Measurements from ENCODE around the gene KRTAP9-3. TPM values are rescaled to one million over a fixed set of nuclear protein-coding genes. Genes with fewer than 3 reads are reported as not detected.
"Not testable (repeated sequence)": the region's sequence is repeated elsewhere in the genome, so short reads cannot be mapped to it uniquely, and the experiment has no call there.

The KRTAP9-3 gene
- total and polyA plus RNA-seq, 2 donors (not counting 1 experiment from before 2014, with no cell fraction given): not detected

- H3K4me1 ChIP-seq (ENCODE audit: control insufficient read depth in 2 of 2, insufficient read depth in 2 of 2, low read length in 2 of 2): no peaks in the 10 kb centered on the region
- H3K9me3 ChIP-seq (ENCODE audit: control extremely low read depth in 1 of 3, control insufficient read depth in 2 of 3, insufficient read depth in 1 of 3, low read length in 2 of 3): peaks cover 0 to under 1% (median 0%) of the 10 kb centered on the region in 3 donors
- no peak overlapping the region for H2AFZ ChIP-seq (ENCODE audit: insufficient read depth, low read depth, low read length, poor library complexity, severe bottlenecking)
- H3K27me3 ChIP-seq (replicated peaks in 1 of 4; ENCODE audit: control extremely low read depth in 1 of 4, control insufficient read depth in 3 of 4, insufficient read depth in 4 of 4, low read length in 3 of 4): no peaks in the 10 kb centered on the region
- DNase-seq (no peak), ATAC-seq (ENCODE audit: low read depth) (no peak)
- WGBS (ENCODE audit: insufficient coverage): no CpG with 5 or more reads among the region's 1 CpG
- H3K9ac ChIP-seq (ENCODE audit: low read length): no peak overlapping the region
- ChIA-PET POLR2A (no interaction called here), CTCF (no interaction called here)
- no peaks in the 10 kb centered on the region for H3K36me3 ChIP-seq (replicated peaks in 1 of 2; ENCODE audit: control extremely low read depth in 1 of 2, control insufficient read depth in 1 of 2, extremely low read depth in 1 of 2, insufficient read depth in 2 of 2, low read length in 1 of 2)
- intact Hi-C loops (cut with micrococcal nuclease): no loop called here
- peaks cover 28% of the 10 kb centered on the region for H3K27me3 Mint-ChIP-seq
- no peak overlapping the region for H3K4me3 Mint-ChIP-seq
- no peak overlapping the region for H3K27ac Mint-ChIP-seq
- no peaks in the 10 kb centered on the region for H4K20me1 ChIP-seq (ENCODE audit: control insufficient read depth, insufficient read depth, low read length, poor library complexity, severe bottlenecking)
- H3K9me3 Mint-ChIP-seq (ENCODE audit: insufficient read depth): no peaks in the 10 kb centered on the region
- no peaks in the 10 kb centered on the region for H3K4me1 Mint-ChIP-seq
- H3K4me3 ChIP-seq (ENCODE audit: control extremely low read depth in 1 of 5, extremely low read depth in 1 of 5, insufficient read depth in 1 of 5, low read depth in 2 of 5, low read length in 4 of 5): no peak overlapping the region
- no peak overlapping the region for H3K27ac ChIP-seq (ENCODE audit: low read length in 2 of 2)
- H3K4me2 ChIP-seq (replicated peaks; ENCODE audit: low read depth, low read length, poor library complexity, severe bottlenecking): no peak overlapping the region
- TF ChIP-seq CTCF (IDR thresholded peaks at IDR 0.05): no peak
- TF ChIP-seq EZH2 (IDR thresholded peaks at IDR 0.05; ENCODE audit: borderline replicate concordance, insufficient read depth, low read depth, low read length, poor library complexity, severe bottlenecking): no peak
- H3K79me2 ChIP-seq (ENCODE audit: control insufficient read depth, insufficient read depth, low read length): no peaks in the 10 kb centered on the region
These were observed 47.2 kb upstream of the KRTAP9-3 start for GRCh38 chr17:41185001-41185400.

GRCh38 chr17:41186872-41187271, 45.4 kb upstream of the KRTAP9-3 start:
- H4K20me1 ChIP-seq (ENCODE audit: control insufficient read depth, insufficient read depth, low read length, poor library complexity, severe bottlenecking): no peaks in the 10 kb centered on the region
- H3K9me3 ChIP-seq (ENCODE audit: control extremely low read depth in 1 of 3, control insufficient read depth in 2 of 3, insufficient read depth in 1 of 3, low read length in 2 of 3): peaks cover 0 to 4% (median 0%) of the 10 kb centered on the region in 3 donors
- DNase-seq (no peak), ATAC-seq (ENCODE audit: low read depth) (no peak)
- Mint-ChIP-seq H3K4me3 (no peak overlapping the region), H3K27me3 (peaks cover 43% of the 10 kb centered on the region), H3K4me1 (no peaks in the 10 kb centered on the region), H3K27ac (no peak overlapping the region), H3K9me3 (ENCODE audit: insufficient read depth) (no peaks in the 10 kb centered on the region)
- no peaks in the 10 kb centered on the region for H3K4me1 ChIP-seq (ENCODE audit: control insufficient read depth in 2 of 2, insufficient read depth in 2 of 2, low read length in 2 of 2)
- no peaks in the 10 kb centered on the region for H3K27me3 ChIP-seq (replicated peaks in 1 of 4; ENCODE audit: control extremely low read depth in 1 of 4, control insufficient read depth in 3 of 4, insufficient read depth in 4 of 4, low read length in 3 of 4)
- H3K27ac ChIP-seq (ENCODE audit: low read length in 2 of 2): no peak overlapping the region
- no peak overlapping the region for H3K4me3 ChIP-seq (ENCODE audit: control extremely low read depth in 1 of 5, extremely low read depth in 1 of 5, insufficient read depth in 1 of 5, low read depth in 2 of 5, low read length in 4 of 5)
- TF ChIP-seq EZH2 (IDR thresholded peaks at IDR 0.05; ENCODE audit: borderline replicate concordance, insufficient read depth, low read depth, low read length, poor library complexity, severe bottlenecking) (no peak), CTCF (IDR thresholded peaks at IDR 0.05) (no peak)
- intact Hi-C loops (cut with micrococcal nuclease): no loop called here
- WGBS (ENCODE audit: insufficient coverage): 96% methylated on average over 2 of the region's 2 CpGs
- no peaks in the 10 kb centered on the region for H3K79me2 ChIP-seq (ENCODE audit: control insufficient read depth, insufficient read depth, low read length)
- H3K9ac ChIP-seq (ENCODE audit: low read length): no peak overlapping the region
- H3K36me3 ChIP-seq (replicated peaks in 1 of 2; ENCODE audit: control extremely low read depth in 1 of 2, control insufficient read depth in 1 of 2, extremely low read depth in 1 of 2, insufficient read depth in 2 of 2, low read length in 1 of 2): no peaks in the 10 kb centered on the region
- ChIA-PET POLR2A (no interaction called here), CTCF (no interaction called here)
- no peak overlapping the region for H2AFZ ChIP-seq (ENCODE audit: insufficient read depth, low read depth, low read length, poor library complexity, severe bottlenecking)
- no peak overlapping the region for H3K4me2 ChIP-seq (replicated peaks; ENCODE audit: low read depth, low read length, poor library complexity, severe bottlenecking)

- DNase-seq; H3K79me2 ChIP-seq (ENCODE audit: control insufficient read depth, insufficient read depth, low read length); H3K27ac ChIP-seq (ENCODE audit: low read length in 2 of 2); H4K20me1 ChIP-seq (ENCODE audit: control insufficient read depth, insufficient read depth, low read length, poor library complexity, severe bottlenecking); H3K27ac Mint-ChIP-seq; H3K4me2 ChIP-seq (replicated peaks; ENCODE audit: low read depth, low read length, poor library complexity, severe bottlenecking); H3K9me3 ChIP-seq (ENCODE audit: control extremely low read depth in 1 of 3, control insufficient read depth in 2 of 3, insufficient read depth in 1 of 3, low read length in 2 of 3); POLR2A ChIA-PET; H2AFZ ChIP-seq (ENCODE audit: insufficient read depth, low read depth, low read length, poor library complexity, severe bottlenecking); H3K4me1 Mint-ChIP-seq; H3K36me3 ChIP-seq (replicated peaks in 1 of 2; ENCODE audit: control extremely low read depth in 1 of 2, control insufficient read depth in 1 of 2, extremely low read depth in 1 of 2, insufficient read depth in 2 of 2, low read length in 1 of 2); ATAC-seq (ENCODE audit: low read depth); H3K9me3 Mint-ChIP-seq (ENCODE audit: insufficient read depth); H3K4me3 ChIP-seq (ENCODE audit: control extremely low read depth in 1 of 5, extremely low read depth in 1 of 5, insufficient read depth in 1 of 5, low read depth in 2 of 5, low read length in 4 of 5); H3K9ac ChIP-seq (ENCODE audit: low read length); H3K4me3 Mint-ChIP-seq; H3K4me1 ChIP-seq (ENCODE audit: control insufficient read depth in 2 of 2, insufficient read depth in 2 of 2, low read length in 2 of 2); H3K27me3 ChIP-seq (replicated peaks in 1 of 4; ENCODE audit: control extremely low read depth in 1 of 4, control insufficient read depth in 3 of 4, insufficient read depth in 4 of 4, low read length in 3 of 4): not testable (repeated sequence)
- intact Hi-C loops (cut with micrococcal nuclease): loop anchor here (10.0 kb wide), 1 partner anchor 225 kb away; the partner anchor contains the start of gene KRT39
- WGBS (ENCODE audit: insufficient coverage): 82% methylated on average over 1 of the region's 1 CpG
- H3K27me3 Mint-ChIP-seq: peaks cover 41% of the 10 kb centered on the region
- CTCF ChIA-PET: interaction anchor here (1.2 kb wide), 1 partner anchor 11 kb away, joined by 3 read pairs; no protein-coding TSS in a partner anchor
These were observed 42.4 kb upstream of the KRTAP9-3 start, which contains the start of gene KRTAP9-1 for GRCh38 chr17:41189837-41190318. Gene KRTAP9-1 (plus strand): TSS chr17:41189887. CDS start chr17:41189887, 0 bp downstream.
